Measurements from ENCODE around the gene SCN9A. TPM values are rescaled to one million over a fixed set of nuclear protein-coding genes. Genes with fewer than 3 reads are reported as not detected.

Gene SCN9A
- total and polyA plus RNA-seq, 10 of the 15 experiments (the other 5 are each of a cell fraction or from before 2014, with no cell fraction given): 0.04 to 0.08 (median 0.08) TPM; not detected in 7

- Histone ChIP-seq H3K4me3 (no peak overlapping the region), H3K9me3 (replicated peaks; ENCODE audit: control insufficient read depth, insufficient read depth, low read length) (no peaks in the 10 kb centered on the region), H2AFZ (ENCODE audit: control insufficient read depth, low read depth, low read length) (no peak overlapping the region), H3K27me3 (replicated peaks in 1 of 2; ENCODE audit: control insufficient read depth in 2 of 2, insufficient read depth in 2 of 2, low read length in 1 of 2) (no peaks in the 10 kb centered on the region), H3K79me2 (ENCODE audit: control insufficient read depth, insufficient read depth, low read length) (no peaks in the 10 kb centered on the region), H3K36me3 (ENCODE audit: control insufficient read depth in 2 of 2, insufficient read depth in 2 of 2, low read length in 1 of 2) (no peaks in the 10 kb centered on the region), H4K20me1 (ENCODE audit: control insufficient read depth, insufficient read depth) (no peaks in the 10 kb centered on the region), H3K9ac (ENCODE audit: control insufficient read depth, insufficient read depth, low read length) (no peak overlapping the region), H3K27ac (ENCODE audit: control insufficient read depth, insufficient read depth) (no peak overlapping the region), H3K4me2 (ENCODE audit: control insufficient read depth, insufficient read depth) (no peak overlapping the region), H3K4me1 (ENCODE audit: control insufficient read depth, insufficient read depth, low read length) (no peaks in the 10 kb centered on the region)
- intact Hi-C loops (cut with micrococcal nuclease; ENCODE audit: unreplicated experiment) (no loop called here), in situ Hi-C loops (cut with MboI) (no loop called here)
- DNase-seq (ENCODE audit: low read depth, low spot score) (no peak), FAIRE-seq (no peak), ATAC-seq (no peak)
- ChIA-PET RAD21 (ENCODE audit: unreplicated experiment) (no interaction called here), CTCF (no interaction called here), SMC1A (ENCODE audit: uncharacterized antibody, unreplicated experiment) (no interaction called here), POLR2A (no interaction called here)
- WGBS (ENCODE audit: insufficient coverage, insufficient replicate concordance, low lambda C conversion rate, missing lambda C conversion rate): 0% methylated on average over 1 of the region's 1 CpG
- no TSS peak for BruUV-seq (replicated peaks)
- TF ChIP-seq MEF2A (IDR thresholded peaks at IDR 0.05; ENCODE audit: insufficient read depth, low read depth, low read length) (no peak), POLR2AphosphoS5 (IDR thresholded peaks at IDR 0.05; ENCODE audit: low read length) (no peak), BMI1 (IDR thresholded peaks at IDR 0.05; ENCODE audit: borderline replicate concordance) (no peak), IRF3 (IDR thresholded peaks at IDR 0.05) (no peak), ESRRA (IDR thresholded peaks at IDR 0.05; ENCODE audit: low read length) (no peak), ZZZ3 (IDR thresholded peaks at IDR 0.05; ENCODE audit: control insufficient read depth, insufficient read length, low read depth) (no peak), EZH2 (IDR thresholded peaks at IDR 0.05; ENCODE audit: borderline replicate concordance, control insufficient read depth, low read depth, low read length) (no peak), NR2C1 (IDR thresholded peaks at IDR 0.05) (no peak), BCL3 (IDR thresholded peaks at IDR 0.05; ENCODE audit: borderline replicate concordance, insufficient read depth, low read depth, low read length, poor library complexity, severe bottlenecking) (no peak), SMC3 (IDR thresholded peaks at IDR 0.05; ENCODE audit: borderline replicate concordance, low read length) (no peak), BACH1 (IDR thresholded peaks at IDR 0.05; ENCODE audit: borderline replicate concordance) (no peak), MYC (IDR thresholded peaks at IDR 0.05; ENCODE audit: insufficient read depth, insufficient read length, insufficient replicate concordance, low read length, severe bottlenecking) (no peak), IRF4 (IDR thresholded peaks at IDR 0.05; ENCODE audit: low read depth, low read length) (no peak), PKNOX1 (IDR thresholded peaks at IDR 0.05) (no peak), E2F4 (IDR thresholded peaks at IDR 0.05; ENCODE audit: low read depth, low read length) (no peak), RCOR1 (conservative IDR thresholded peaks at IDR 0.05; ENCODE audit: low read depth, low read length) (no peak), MEF2B (IDR thresholded peaks at IDR 0.05; ENCODE audit: partially characterized antibody, poor library complexity, severe bottlenecking) (no peak), POLR2A (IDR thresholded peaks at IDR 0.05; ENCODE audit: low read depth, low read length) (no peak), ETV6 (conservative IDR thresholded peaks at IDR 0.05 in 1 of 2, IDR thresholded peaks at IDR 0.05 in 1 of 2; ENCODE audit: borderline replicate concordance in 1 of 2, low read depth in 1 of 2) (no peak)
These were observed 81.8 kb downstream of the SCN9A start for GRCh38 chr2:166293984-166294383.

All from GM12878 (cell line).